GM23338 (cell line): Measurements from ENCODE around the gene PFKP. TPM values are rescaled to one million over a fixed set of nuclear protein-coding genes. Genes with fewer than 3 reads are reported as not detected.

Experiments used
- ATAC-seq: fragments of 200-7000 bp; cut with Tn5 transposase; 3 replicates; pipeline ENCODE4 v1.9.1; 2020
- DNase-seq: peaks from one replicate; pipeline ENCODE4 v3.0.0-alpha.2; 2015; ENCODE audit warnings: low spot score
- H2AFZ ChIP-seq: fragments of 200-600 bp; sonication (generic); 2 replicates; pipeline ENCODE4 v1.8.0; 2016; ENCODE audit warnings: antibody characterized with exemption, mild to moderate bottlenecking, moderate library complexity
- H3F3A ChIP-seq: fragments of 200-600 bp; sonication (generic); replicated peaks from 2 replicates; pipeline ENCODE4 v1.8.0; 2017; ENCODE audit warnings: antibody characterized with exemption, mixed run types, low read depth
- H3K27ac ChIP-seq: fragments of 200-600 bp; sonication (generic); 2 replicates; pipeline ENCODE4 v1.6.1; 2016; ENCODE audit warnings: low read depth
- H3K27me3 ChIP-seq: fragments of 200-600 bp; sonication (generic); 2 replicates; pipeline ENCODE4 v1.8.0; 2016; ENCODE audit warnings: mild to moderate bottlenecking, mixed run types, moderate library complexity; ENCODE audit not compliant: insufficient read depth
- H3K36me3 ChIP-seq: fragments of 200-600 bp; sonication (generic); 2 replicates; pipeline ENCODE4 v1.8.0; 2016; ENCODE audit warnings: mild to moderate bottlenecking; ENCODE audit not compliant: insufficient read depth
- H3K4me1 ChIP-seq: fragments of 200-600 bp; sonication (generic); 2 replicates; pipeline ENCODE4 v1.8.0; 2016; ENCODE audit warnings: mild to moderate bottlenecking, moderate library complexity; ENCODE audit not compliant: insufficient read depth
- H3K4me2 ChIP-seq: fragments of 200-600 bp; sonication (generic); 2 replicates; pipeline ENCODE4 v1.7.1; 2017; ENCODE audit warnings: mixed run types
- H3K4me3 ChIP-seq: fragments of 200-600 bp; sonication (generic); 2 replicates; pipeline ENCODE4 v1.6.1; 2016; ENCODE audit warnings: mixed run types
- H3K79me2 ChIP-seq: fragments of 200-600 bp; sonication (generic); replicated peaks from 2 replicates; pipeline ENCODE4 v1.8.0; 2017; ENCODE audit warnings: mild to moderate bottlenecking; ENCODE audit not compliant: insufficient read depth
- H3K9me2 ChIP-seq: fragments of 200-600 bp; sonication (generic); 2 replicates; pipeline ENCODE4 v1.8.0; 2017; ENCODE audit not compliant: insufficient read depth
- H4K20me1 ChIP-seq: fragments of 200-600 bp; sonication (generic); replicated peaks from 2 replicates; pipeline ENCODE4 v1.8.0; 2017; ENCODE audit warnings: mild to moderate bottlenecking; ENCODE audit not compliant: insufficient read depth
- H3K27ac Mint-ChIP-seq: 2 replicates; pipeline ENCODE4 v1.8.0; 2020; ENCODE audit warnings: inconsistent platforms, mild to moderate bottlenecking, moderate library complexity, mixed read lengths
- H3K27me3 Mint-ChIP-seq: 3 replicates; pipeline ENCODE4 v1.8.0; 2022; ENCODE audit warnings: low read depth, mild to moderate bottlenecking, moderate library complexity, mixed read lengths, inconsistent platforms; ENCODE audit not compliant: insufficient read depth, poor library complexity
- H3K36me3 Mint-ChIP-seq: 3 replicates; pipeline ENCODE4 v1.8.0; 2021; ENCODE audit warnings: low read depth, mild to moderate bottlenecking, inconsistent platforms, moderate library complexity, mixed read lengths
- H3K4me1 Mint-ChIP-seq: 3 replicates; pipeline ENCODE4 v1.8.0; 2020; ENCODE audit warnings: mild to moderate bottlenecking, inconsistent platforms, mixed read lengths
- H3K4me3 Mint-ChIP-seq: 3 replicates; pipeline ENCODE4 v1.8.0; 2021; ENCODE audit warnings: moderate library complexity, mild to moderate bottlenecking, inconsistent platforms, mixed read lengths
- H3K9me3 Mint-ChIP-seq: 3 replicates; pipeline ENCODE4 v1.8.0; 2020; ENCODE audit warnings: moderate library complexity, mild to moderate bottlenecking, inconsistent platforms, mixed read lengths
- EZH2phosphoT487 ChIP-seq: fragments of 200-600 bp; sonication (generic); IDR thresholded peaks from one replicate; pipeline ENCODE4 v1.8.1; 2018; ENCODE audit warnings: antibody characterized with exemption; ENCODE audit not compliant: unreplicated experiment
- POLR2AphosphoS5 ChIP-seq: IDR thresholded peaks from 2 replicates; pipeline ENCODE4 v1.6.1; 2016; ENCODE audit warnings: antibody characterized with exemption, low read depth
- REST ChIP-seq: IDR thresholded peaks from one replicate; pipeline ENCODE4 v1.6.1; 2018; ENCODE audit warnings: antibody characterized with exemption; ENCODE audit not compliant: unreplicated experiment
- STAT1 ChIP-seq: IDR thresholded peaks from one replicate; pipeline ENCODE4 v1.6.1; 2016; ENCODE audit warnings: antibody characterized with exemption; ENCODE audit not compliant: unreplicated experiment
- ZNF114 ChIP-seq: fragments of 250-450 bp; sonication (Bioruptor Pico); IDR thresholded peaks from 2 replicates; pipeline ENCODE4 v1.5.0; 2020; ENCODE audit warnings: mild to moderate bottlenecking, moderate library complexity
- ZNF462 ChIP-seq: fragments of 250-450 bp; sonication (Bioruptor Pico); IDR thresholded peaks from 2 replicates; pipeline ENCODE4 v1.5.0; 2020; ENCODE audit warnings: mild to moderate bottlenecking, moderate library complexity
- polyA plus RNA-seq: library from polyadenylated mRNA; unstranded; fragments of >200 nt; fragmentation: Nextera tagmentation; extraction: Ambion mirVana; gene quantifications from 2 replicates; pipeline ENCODE4 v1.2.1, GENCODE V29; 2016
- total RNA-seq: library from RNA; depleted of rRNA; stranded (reverse); fragments of >200 nt; shearing (Covaris generic); gene quantifications from 2 replicates; pipeline ENCODE4 v1.2.3, GENCODE V29; 2014

Gene PFKP
- total and polyA plus RNA-seq, 2 experiments from 2014 or later, result 56.3 to 120 TPM

- TF ChIP-seq ZNF462 (CRISPR knock-in tag) (no peak), REST (no peak)
Observed at GRCh38 chr10:3117486-3117885, 50.1 kb downstream of the PFKP start (continued).

GRCh38 chr10:3118641-3119091 lies 51.3 kb downstream of the PFKP start:
- no peaks in the 10 kb centered on the region for H3K9me3 Mint-ChIP-seq
- ATAC-seq, result no peak
- Histone ChIP-seq H3K79me2 (no peaks in the 10 kb centered on the region), H2AFZ (no peak overlapping the region), H3K4me1 (no peaks in the 10 kb centered on the region), H3K27me3 (no peaks in the 10 kb centered on the region), H3K27ac (no peak overlapping the region), H4K20me1 (no peaks in the 10 kb centered on the region), H3K4me2 (no peak overlapping the region), H3K9me2 (no peaks in the 10 kb centered on the region), H3K36me3 (peaks cover 18% of the 10 kb centered on the region), H3F3A (no peaks in the 10 kb centered on the region), H3K4me3 (no peak overlapping the region)
- H3K4me3 Mint-ChIP-seq, result no peak overlapping the region
- no peak for DNase-seq
- peaks cover 80% of the 10 kb centered on the region for H3K36me3 Mint-ChIP-seq
- no peak overlapping the region for H3K27ac Mint-ChIP-seq
- H3K27me3 Mint-ChIP-seq, result peaks cover 9% of the 10 kb centered on the region
- H3K4me1 Mint-ChIP-seq, result no peaks in the 10 kb centered on the region
- TF ChIP-seq STAT1, result no peak
- TF ChIP-seq EZH2phosphoT487, result no peak
- no peak for TF ChIP-seq POLR2AphosphoS5
- TF ChIP-seq ZNF114 (CRISPR knock-in tag), result no peak
- no peak for TF ChIP-seq ZNF462 (CRISPR knock-in tag)
